PC-9 (cell line): ENCODE measurements around the gene CA12.

Experiments used
- EZH2 ChIP-seq: fragments of 200-600 bp; sonication (generic); IDR thresholded peaks from 2 replicates; pipeline ENCODE4 v1.8.0; 2017; ENCODE audit warnings: antibody characterized with exemption, low read depth
- TF ChIP-seq, protein P1 (sequence below): fragments of 200-600 bp; sonication (generic); conservative IDR thresholded peaks from 2 replicates; pipeline ENCODE4 v1.6.1; 2017; ENCODE audit warnings: mixed run types, antibody characterized with exemption, mild to moderate bottlenecking, moderate library complexity

- TF ChIP-seq, protein P1, sequence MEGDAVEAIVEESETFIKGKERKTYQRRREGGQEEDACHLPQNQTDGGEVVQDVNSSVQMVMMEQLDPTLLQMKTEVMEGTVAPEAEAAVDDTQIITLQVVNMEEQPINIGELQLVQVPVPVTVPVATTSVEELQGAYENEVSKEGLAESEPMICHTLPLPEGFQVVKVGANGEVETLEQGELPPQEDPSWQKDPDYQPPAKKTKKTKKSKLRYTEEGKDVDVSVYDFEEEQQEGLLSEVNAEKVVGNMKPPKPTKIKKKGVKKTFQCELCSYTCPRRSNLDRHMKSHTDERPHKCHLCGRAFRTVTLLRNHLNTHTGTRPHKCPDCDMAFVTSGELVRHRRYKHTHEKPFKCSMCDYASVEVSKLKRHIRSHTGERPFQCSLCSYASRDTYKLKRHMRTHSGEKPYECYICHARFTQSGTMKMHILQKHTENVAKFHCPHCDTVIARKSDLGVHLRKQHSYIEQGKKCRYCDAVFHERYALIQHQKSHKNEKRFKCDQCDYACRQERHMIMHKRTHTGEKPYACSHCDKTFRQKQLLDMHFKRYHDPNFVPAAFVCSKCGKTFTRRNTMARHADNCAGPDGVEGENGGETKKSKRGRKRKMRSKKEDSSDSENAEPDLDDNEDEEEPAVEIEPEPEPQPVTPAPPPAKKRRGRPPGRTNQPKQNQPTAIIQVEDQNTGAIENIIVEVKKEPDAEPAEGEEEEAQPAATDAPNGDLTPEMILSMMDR, result no peak
- TF ChIP-seq EZH2, result no peak
Measured at GRCh38 chr15:63327648-63328421, 53.8 kb downstream of the CA12 start.
